OCI-LY1 (cell line): ENCODE results near the gene DIAPH2.

Experiments
- H2AFZ ChIP-seq: fragments of 200-600 bp; sonication (generic), shearing (Covaris generic); 2 replicates; pipeline ENCODE4 v1.6.0; 2014; ENCODE audit warnings: antibody characterized with exemption, mild to moderate bottlenecking, low read length
- H3F3A ChIP-seq: fragments of 200-600 bp; sonication (generic), shearing (Covaris generic); 2 replicates; pipeline ENCODE4 v1.6.0; 2014; ENCODE audit warnings: mild to moderate bottlenecking, antibody characterized with exemption, low read length, moderate library complexity; ENCODE audit not compliant: insufficient read depth
- H3K27ac ChIP-seq: fragments of 200-600 bp; sonication (generic); 2 replicates; pipeline ENCODE4 v1.5.1; 2014; ENCODE audit warnings: low read length, mixed run types, mild to moderate bottlenecking, low read depth; ENCODE audit not compliant: poor library complexity, severe bottlenecking
- H3K27me3 ChIP-seq: fragments of 200-600 bp; sonication (generic); 2 replicates; pipeline ENCODE4 v1.6.0; 2014; ENCODE audit warnings: antibody characterized with exemption, mild to moderate bottlenecking, low read length, moderate library complexity; ENCODE audit not compliant: insufficient read depth
- H3K36me3 ChIP-seq: fragments of 200-600 bp; sonication (generic); 2 replicates; pipeline ENCODE4 v1.6.1; 2014; ENCODE audit warnings: mild to moderate bottlenecking, antibody characterized with exemption, low read length, moderate library complexity, mixed read lengths; ENCODE audit not compliant: insufficient read depth
- H3K4me1 ChIP-seq: fragments of 200-600 bp; sonication (generic); 2 replicates; pipeline ENCODE4 v1.5.1; 2014; ENCODE audit warnings: mild to moderate bottlenecking, low read length, moderate library complexity; ENCODE audit not compliant: insufficient read depth, severe bottlenecking
- H3K4me2 ChIP-seq: fragments of 200-600 bp; sonication (generic), shearing (Covaris generic); 2 replicates; pipeline ENCODE4 v1.6.1; 2014; ENCODE audit warnings: low read length
- H3K4me3 ChIP-seq: fragments of 200-600 bp; sonication (generic); 2 replicates; pipeline ENCODE4 v1.5.1; 2014; ENCODE audit warnings: low read length, low read depth, mild to moderate bottlenecking, mixed read lengths; ENCODE audit not compliant: poor library complexity, severe bottlenecking
- H3K79me2 ChIP-seq: fragments of 200-600 bp; shearing (Covaris generic); 2 replicates; pipeline ENCODE4 v1.6.1; 2016; ENCODE audit warnings: mixed run types, low read length, mixed read lengths; ENCODE audit not compliant: insufficient read depth
- H3K9ac ChIP-seq: fragments of 200-600 bp; sonication (generic), shearing (Covaris generic); 2 replicates; pipeline ENCODE4 v1.6.1; 2014; ENCODE audit warnings: mild to moderate bottlenecking, low read length, mixed read lengths
- H3K9me2 ChIP-seq: fragments of 200-600 bp; sonication (generic), shearing (Covaris generic); 2 replicates; pipeline ENCODE4 v1.6.1; 2014; ENCODE audit warnings: low read depth, mild to moderate bottlenecking, low read length, mixed read lengths
- H3K9me3 ChIP-seq: fragments of 200-600 bp; shearing (Covaris generic); 2 replicates; pipeline ENCODE4 v1.6.1; 2014; ENCODE audit warnings: low read length, mixed read lengths
- H4K20me1 ChIP-seq: fragments of 200-600 bp; sonication (generic), shearing (Covaris generic); 2 replicates; pipeline ENCODE4 v1.6.0; 2016; ENCODE audit warnings: mild to moderate bottlenecking, low read length; ENCODE audit not compliant: insufficient read depth
- EZH2 ChIP-seq: fragments of 200-600 bp; sonication (generic), shearing (Covaris generic); IDR thresholded peaks from 2 replicates; pipeline ENCODE4 v1.8.0; 2017; ENCODE audit warnings: borderline replicate concordance, mixed run types, mild to moderate bottlenecking, antibody characterized with exemption, low read length, moderate library complexity, mixed read lengths
- TF ChIP-seq, protein P1 (sequence below): fragments of 200-600 bp; sonication (generic), shearing (Covaris generic); IDR thresholded peaks from 2 replicates; pipeline ENCODE4 v1.5.1; 2017; ENCODE audit warnings: mild to moderate bottlenecking, antibody characterized with exemption, low read length, moderate library complexity, mixed read lengths

The DIAPH2 gene

DNA sequence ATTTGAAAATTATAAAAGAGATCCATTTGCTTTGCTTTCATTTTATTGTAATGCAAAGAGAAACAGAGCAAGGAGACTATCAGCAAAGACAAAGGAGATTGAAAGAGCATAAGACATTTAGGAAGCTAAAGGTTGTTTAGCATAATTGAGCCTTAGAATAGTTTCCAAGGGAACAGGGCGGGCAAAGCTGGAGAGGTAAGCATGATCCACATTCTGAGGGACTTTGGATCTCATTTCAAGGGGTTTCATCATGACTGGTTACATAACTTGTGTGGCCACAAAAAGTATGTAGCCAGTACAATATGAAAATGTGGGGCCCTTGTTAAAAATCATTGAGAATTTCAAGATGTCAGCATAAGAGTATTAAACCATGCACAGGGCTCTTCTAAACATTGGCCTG is 605.6 kb downstream of the DIAPH2 start:
- H3K9me3 ChIP-seq = no peaks in the 10 kb centered on the region
- H3K27ac ChIP-seq = no peak overlapping the region
- H3K36me3 ChIP-seq = no peaks in the 10 kb centered on the region
- H3K27me3 ChIP-seq = no peaks in the 10 kb centered on the region
- no peaks in the 10 kb centered on the region for H3K9me2 ChIP-seq
- no peaks in the 10 kb centered on the region for H3K79me2 ChIP-seq
- H3K4me3 ChIP-seq = no peak overlapping the region
- H3K4me1 ChIP-seq = no peaks in the 10 kb centered on the region
- no peaks in the 10 kb centered on the region for H3F3A ChIP-seq
- H2AFZ ChIP-seq = no peak overlapping the region
- TF ChIP-seq, protein P1, sequence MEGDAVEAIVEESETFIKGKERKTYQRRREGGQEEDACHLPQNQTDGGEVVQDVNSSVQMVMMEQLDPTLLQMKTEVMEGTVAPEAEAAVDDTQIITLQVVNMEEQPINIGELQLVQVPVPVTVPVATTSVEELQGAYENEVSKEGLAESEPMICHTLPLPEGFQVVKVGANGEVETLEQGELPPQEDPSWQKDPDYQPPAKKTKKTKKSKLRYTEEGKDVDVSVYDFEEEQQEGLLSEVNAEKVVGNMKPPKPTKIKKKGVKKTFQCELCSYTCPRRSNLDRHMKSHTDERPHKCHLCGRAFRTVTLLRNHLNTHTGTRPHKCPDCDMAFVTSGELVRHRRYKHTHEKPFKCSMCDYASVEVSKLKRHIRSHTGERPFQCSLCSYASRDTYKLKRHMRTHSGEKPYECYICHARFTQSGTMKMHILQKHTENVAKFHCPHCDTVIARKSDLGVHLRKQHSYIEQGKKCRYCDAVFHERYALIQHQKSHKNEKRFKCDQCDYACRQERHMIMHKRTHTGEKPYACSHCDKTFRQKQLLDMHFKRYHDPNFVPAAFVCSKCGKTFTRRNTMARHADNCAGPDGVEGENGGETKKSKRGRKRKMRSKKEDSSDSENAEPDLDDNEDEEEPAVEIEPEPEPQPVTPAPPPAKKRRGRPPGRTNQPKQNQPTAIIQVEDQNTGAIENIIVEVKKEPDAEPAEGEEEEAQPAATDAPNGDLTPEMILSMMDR = no peak
- no peak for TF ChIP-seq EZH2
- H3K9ac ChIP-seq = no peak overlapping the region
- H4K20me1 ChIP-seq = no peaks in the 10 kb centered on the region
- no peak overlapping the region for H3K4me2 ChIP-seq

DNA sequence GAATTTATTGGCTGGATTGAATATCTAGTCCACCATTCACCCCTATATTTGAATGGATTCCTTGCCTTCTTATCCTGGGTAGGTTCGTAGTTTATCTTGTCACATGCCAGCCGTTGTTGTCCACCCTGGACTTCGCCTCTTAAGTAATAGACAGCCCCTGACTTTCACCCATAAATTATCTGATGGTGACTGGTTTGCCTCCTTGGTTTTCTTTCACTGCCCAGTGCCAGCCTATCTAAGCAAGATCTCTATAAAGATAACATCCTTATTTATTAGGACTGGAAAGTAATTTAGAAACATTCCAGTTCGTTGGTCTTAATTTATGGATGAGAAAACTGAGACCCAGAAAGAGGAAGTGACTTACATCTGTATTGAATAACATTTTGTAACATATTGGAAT is 609.4 kb downstream of the DIAPH2 start:
- Histone ChIP-seq H3K9ac (no peak overlapping the region), H2AFZ (no peak overlapping the region), H4K20me1 (no peaks in the 10 kb centered on the region), H3K4me2 (no peak overlapping the region), H3K27ac (no peak overlapping the region), H3K4me1 (no peaks in the 10 kb centered on the region), H3K79me2 (no peaks in the 10 kb centered on the region), H3K36me3 (no peaks in the 10 kb centered on the region), H3F3A (no peaks in the 10 kb centered on the region), H3K9me2 (no peaks in the 10 kb centered on the region), H3K27me3 (no peaks in the 10 kb centered on the region), H3K9me3 (no peaks in the 10 kb centered on the region), H3K4me3 (no peak overlapping the region)
- TF ChIP-seq EZH2 = no peak
- TF ChIP-seq, protein P1 = no peak

DNA sequence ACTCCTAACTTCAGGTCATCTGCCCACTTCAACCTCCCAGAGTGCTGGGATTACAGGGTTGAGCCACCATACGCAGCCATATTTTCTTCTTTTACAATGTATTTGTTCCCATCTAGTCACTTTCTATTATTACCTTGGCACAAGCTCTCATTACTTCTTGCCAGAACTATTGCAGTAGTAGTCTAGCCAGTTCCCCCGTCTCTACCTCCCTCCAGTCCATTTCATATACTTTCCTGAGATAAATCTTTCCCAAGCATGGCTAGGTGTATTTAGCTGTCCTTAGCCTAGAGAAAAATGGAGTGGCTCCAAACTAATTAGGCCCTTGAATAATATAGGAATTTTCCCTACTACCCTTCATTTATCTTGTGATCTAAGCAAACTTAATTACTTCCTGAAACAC is 611.3 kb downstream of the DIAPH2 start:
- no peaks in the 10 kb centered on the region for H3K27me3 ChIP-seq
- no peaks in the 10 kb centered on the region for H3K9me3 ChIP-seq
- no peaks in the 10 kb centered on the region for H3K36me3 ChIP-seq
- H3K4me2 ChIP-seq = no peak overlapping the region
- no peak overlapping the region for H3K4me3 ChIP-seq
- TF ChIP-seq EZH2 = no peak
- TF ChIP-seq, protein P1 = no peak
- no peak overlapping the region for H3K9ac ChIP-seq
- H4K20me1 ChIP-seq = no peaks in the 10 kb centered on the region
- no peaks in the 10 kb centered on the region for H3F3A ChIP-seq
- H2AFZ ChIP-seq = no peak overlapping the region
- H3K27ac ChIP-seq = no peak overlapping the region
- H3K4me1 ChIP-seq = no peaks in the 10 kb centered on the region
- H3K9me2 ChIP-seq = no peaks in the 10 kb centered on the region
- H3K79me2 ChIP-seq = no peaks in the 10 kb centered on the region
